Natural killer cell (primary cell): ENCODE data around the gene BCL7A. TPM values are rescaled to one million over a fixed set of nuclear protein-coding genes. Genes with fewer than 3 reads are reported as not detected.

Experiments used
- ATAC-seq, 3 donors: fragments of 150-1000 bp in 2 of 3; fragments of 200-7000 bp in 1 of 3; cut with Tn5 transposase; 1 replicate in 1 of 3; 2 replicates in 2 of 3; pipeline ENCODE4 v1.10.0; 2021; ENCODE audit warnings: mild to moderate bottlenecking in 2 of 3, moderate library complexity in 2 of 3
- DNase-seq, 2 donors: peaks; one replicate each; pipeline versions ENCODE4 v3.0.0 to v3.0.0-alpha.2; 2013 to 2021; ENCODE audit warnings: mixed read lengths in 1 of 2
- H3K27ac ChIP-seq: one replicate; pipeline ENCODE4 v1.5.1; 2013; ENCODE audit warnings: mild to moderate bottlenecking, low read length
- H3K27me3 ChIP-seq: one replicate; pipeline ENCODE4 v1.6.1; 2013; ENCODE audit warnings: low read length; ENCODE audit not compliant: control insufficient read depth, insufficient read depth
- H3K36me3 ChIP-seq: one replicate; pipeline ENCODE4 v1.6.1; 2013; ENCODE audit warnings: low read length; ENCODE audit not compliant: control insufficient read depth, insufficient read depth
- H3K4me1 ChIP-seq: one replicate; pipeline ENCODE4 v1.6.1; 2013; ENCODE audit warnings: low read length; ENCODE audit not compliant: control insufficient read depth, insufficient read depth
- H3K4me3 ChIP-seq: one replicate; pipeline ENCODE4 v1.5.1; 2013; ENCODE audit warnings: low read length
- H3K9me3 ChIP-seq: one replicate; pipeline ENCODE4 v1.6.1; 2013; ENCODE audit warnings: low read length; ENCODE audit not compliant: control insufficient read depth, insufficient read depth
- H3K27ac Mint-ChIP-seq, 2 donors: one replicate each; pipeline ENCODE4 v1.8.0; 2022; ENCODE audit warnings: mild to moderate bottlenecking in 2 of 2, mixed read lengths in 2 of 2, moderate library complexity in 1 of 2
- H3K27me3 Mint-ChIP-seq, 2 donors: one replicate each; pipeline ENCODE4 v1.8.0; 2022; ENCODE audit warnings: low read depth in 2 of 2, mixed read lengths in 2 of 2
- H3K36me3 Mint-ChIP-seq: one replicate; pipeline ENCODE4 v1.8.0; 2022; ENCODE audit warnings: mixed read lengths
- H3K4me1 Mint-ChIP-seq, 2 donors: one replicate each; pipeline ENCODE4 v1.8.0; 2022; ENCODE audit warnings: mixed read lengths in 2 of 2
- H3K4me3 Mint-ChIP-seq: one replicate; pipeline ENCODE4 v1.8.0; 2022; ENCODE audit warnings: mild to moderate bottlenecking, moderate library complexity, mixed read lengths
- H3K9me3 Mint-ChIP-seq, 2 donors: one replicate each; pipeline ENCODE4 v1.8.0; 2022; ENCODE audit warnings: mixed read lengths in 2 of 2
- CTCF ChIP-seq: fragments of 200-600 bp; IDR thresholded peaks from one replicate; pipeline ENCODE4 v1.8.0; 2022; ENCODE audit warnings: antibody characterized with exemption
- WGBS: methylation state at CpG from one replicate; pipeline ENCODE4 v1.1.7; 2013; ENCODE audit warnings: missing lambda C conversion rate; ENCODE audit not compliant: insufficient coverage; 5-methylcytosine and 5-hydroxymethylcytosine counted together
- intact Hi-C: fragments of 100-400 bp; cut with micrococcal nuclease; formaldehyde crosslinking; loops from one replicate; pipeline ENCODE4 v1.14.2; 2022
- total RNA-seq, 4 donors: library from RNA; stranded (reverse); fragments of 120-200 nt in 1 of 4; gene quantifications; one replicate each; pipeline versions ENCODE4 v1.2.3 to v1.2.4, GENCODE V29; 2013 to 2022

BCL7A gene
- total RNA-seq, 3 donors from 2014 or later (not counting 1 experiment from before 2014, with no cell fraction given): 0.85 to 1.1 (median 0.96) TPM

- no peak for ATAC-seq
- no peak for DNase-seq
- intact Hi-C loops: no loop called here
- Histone ChIP-seq H3K36me3 (no peaks in the 10 kb centered on the region), H3K9me3 (no peaks in the 10 kb centered on the region), H3K27me3 (no peaks in the 10 kb centered on the region), H3K27ac (no peak overlapping the region), H3K4me3 (no peak overlapping the region), H3K4me1 (peaks cover 43% of the 10 kb centered on the region)
- H3K4me3 Mint-ChIP-seq: no peak overlapping the region
- H3K9me3 Mint-ChIP-seq: no peaks in the 10 kb centered on the region
- H3K4me1 Mint-ChIP-seq: peaks cover 43 to 64% of the 10 kb centered on the region in 2 donors
- H3K36me3 Mint-ChIP-seq: no peaks in the 10 kb centered on the region
- WGBS: 91% methylated on average over 8 of the region's 8 CpGs
- no peaks in the 10 kb centered on the region for H3K27me3 Mint-ChIP-seq
- H3K27ac Mint-ChIP-seq: no peak overlapping the region
- no peak for TF ChIP-seq CTCF
Observed at GRCh38 chr12:122106843-122107242, 85.2 kb downstream of the BCL7A start.

- H3K36me3 Mint-ChIP-seq: no peaks in the 10 kb centered on the region
- Histone ChIP-seq H3K4me3 (no peak overlapping the region), H3K9me3 (no peaks in the 10 kb centered on the region), H3K27ac (no peak overlapping the region), H3K27me3 (no peaks in the 10 kb centered on the region), H3K4me1 (peaks cover 43% of the 10 kb centered on the region), H3K36me3 (no peaks in the 10 kb centered on the region)
- intact Hi-C loops: no loop called here
- no peaks in the 10 kb centered on the region for H3K27me3 Mint-ChIP-seq
- DNase-seq (no peak), ATAC-seq (no peak)
- no peaks in the 10 kb centered on the region for H3K9me3 Mint-ChIP-seq
- 89% methylated on average over 6 of the region's 6 CpGs for WGBS
- peaks cover 46 to 64% of the 10 kb centered on the region in 2 donors for H3K4me1 Mint-ChIP-seq
- no peak for TF ChIP-seq CTCF
- H3K27ac Mint-ChIP-seq: no peak overlapping the region
- H3K4me3 Mint-ChIP-seq: no peak overlapping the region
Observed at GRCh38 chr12:122107261-122107660, 85.6 kb downstream of the BCL7A start.

- DNase-seq (no peak), ATAC-seq (peak in 1 of 3 donors; percentile 33)
- H3K4me3 ChIP-seq: no peak overlapping the region
- H3K36me3 ChIP-seq: no peaks in the 10 kb centered on the region
- peaks cover 22% of the 10 kb centered on the region for H3K4me1 ChIP-seq
- H3K9me3 ChIP-seq: no peaks in the 10 kb centered on the region
- intact Hi-C loops: no loop called here
- no peaks in the 10 kb centered on the region for H3K27me3 ChIP-seq
- H3K27ac ChIP-seq: no peak overlapping the region
- Mint-ChIP-seq H3K4me3 (no peak overlapping the region), H3K36me3 (no peaks in the 10 kb centered on the region), H3K4me1 (peaks cover 27 to 43% of the 10 kb centered on the region in 2 donors), H3K27ac (no peak overlapping the region), H3K27me3 (no peaks in the 10 kb centered on the region), H3K9me3 (no peaks in the 10 kb centered on the region)
- 45% methylated on average over 2 of the region's 2 CpGs for WGBS
- TF ChIP-seq CTCF: no peak
Observed at GRCh38 chr12:122111089-122111641, 89.5 kb downstream of the BCL7A start.

Other genes with a start within 250 kb of the BCL7A start
- 100 to 1,000 TPM; 146 to 201 (median 177) TPM for gene RHOF, start 228.2 kb upstream of the BCL7A start, total RNA-seq
- 10 to 100 TPM; 55.1 to 57.5 (median 56.2) TPM for gene SETD1B, start 217.9 kb upstream of the BCL7A start, total RNA-seq
- not detected for gene HPD, start 163.0 kb upstream of the BCL7A start, total RNA-seq
- 10 to 100 TPM; 32.0 to 47.6 (median 47.2) TPM for gene PSMD9, start 133.1 kb upstream of the BCL7A start, total RNA-seq
- under 1 TPM; 0.59 to 0.80 (median 0.59) TPM for gene CFAP251, start 103.3 kb upstream of the BCL7A start, total RNA-seq
- gene MLXIP, start 56.9 kb downstream of the BCL7A start, total RNA-seq: 10 to 100 TPM; 83.8 to 92.4 (median 86.1) TPM
- gene IL31, start 152.3 kb downstream of the BCL7A start, total RNA-seq: not detected
- gene LRRC43, start 161.2 kb downstream of the BCL7A start, total RNA-seq: 10 to 100 TPM in 1 of 3 donors, 1 to 10 TPM in 2; 5.0 to 18.5 (median 8.5) TPM
- under 1 TPM; 0.25 to 0.68 (median 0.34) TPM for gene B3GNT4, start 181.8 kb downstream of the BCL7A start, total RNA-seq
- gene DIABLO, start 204.2 kb downstream of the BCL7A start, total RNA-seq: 100 to 1,000 TPM in 2 of 3 donors, 10 to 100 TPM in 1; 84.8 to 102 (median 101) TPM
- 10 to 100 TPM; 19.2 to 26.3 (median 24.1) TPM for gene VPS33A, start 244.6 kb downstream of the BCL7A start, total RNA-seq